HT-29 (cell line): ENCODE measurements around the gene MED13L. TPM values are rescaled to one million over a fixed set of nuclear protein-coding genes. Genes with fewer than 3 reads are reported as not detected.
A peak's percentile ranks its signal among the peaks of the same experiment; 100 is the strongest.

ENCODE experiments used
- DNase-seq: peaks from one replicate; pipeline ENCODE4 v3.0.0-alpha.2; 2015; ENCODE audit warnings: low spot score
- total RNA-seq: library from RNA; depleted of rRNA; stranded (reverse); fragments of >200 nt; shearing (Covaris generic); gene quantifications from 2 replicates; pipeline ENCODE4 v1.2.3, GENCODE V29; 2014

Gene MED13L
- total RNA-seq, 1 experiment from 2014 or later, result 23.8 TPM

DNA sequence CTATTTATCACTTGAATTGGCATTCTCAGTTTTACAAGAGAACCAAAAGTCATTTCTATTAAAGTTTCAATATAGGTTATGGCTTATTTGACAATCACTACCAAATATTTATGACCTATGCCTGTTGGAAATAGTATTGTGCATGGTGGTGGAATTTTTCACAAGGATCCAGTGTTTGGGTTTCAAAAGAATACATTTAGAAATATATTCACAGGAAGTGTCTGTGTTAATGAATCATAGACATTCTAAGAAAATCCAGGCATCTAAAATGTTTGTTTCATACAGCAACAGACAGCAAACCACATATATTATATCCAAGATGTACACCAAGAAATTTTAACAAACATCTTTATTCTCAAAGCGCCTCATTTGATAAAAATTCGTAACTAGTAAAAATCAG, 92.7 kb downstream of the MED13L start:
- no peak for DNase-seq

GRCh38 chr12:116183741-116184141, 93.8 kb downstream of the MED13L start:
- DNase-seq, result no peak

DNA sequence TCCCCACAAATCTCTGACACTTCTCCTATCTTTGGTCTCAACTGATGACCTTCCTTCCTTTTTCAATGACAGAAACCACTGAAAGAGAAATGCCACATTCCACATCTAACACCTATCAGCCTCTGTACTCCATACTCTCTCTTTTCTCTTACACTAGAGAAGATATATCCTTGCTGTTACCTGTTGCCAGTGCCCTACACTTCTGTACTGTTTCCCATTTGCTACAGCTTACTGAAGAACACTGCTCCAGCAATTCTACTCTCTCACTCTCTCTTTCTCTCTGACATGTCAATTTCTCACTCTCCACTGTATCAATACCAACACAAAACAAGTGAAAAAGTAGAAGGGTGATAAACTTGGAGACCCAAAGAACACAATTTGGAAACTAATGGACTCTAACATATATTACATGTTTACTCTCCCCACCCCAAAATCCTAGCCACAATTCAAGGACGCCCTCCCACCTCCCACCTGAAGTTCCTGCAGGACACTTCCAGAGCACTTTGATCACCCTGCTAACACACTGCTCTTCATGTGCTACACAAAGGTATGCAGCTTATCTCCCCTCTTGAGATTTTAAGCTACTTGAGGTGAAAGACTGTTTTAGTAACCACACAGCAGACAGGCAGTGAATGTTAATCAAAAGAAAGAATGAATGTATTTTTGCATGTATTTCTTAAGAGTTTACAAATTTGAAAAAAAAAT, 95.0 kb downstream of the MED13L start:
- DNase-seq, result no peak

GRCh38 chr12:116180448-116180847, 97.0 kb downstream of the MED13L start:
- no peak for DNase-seq

DNA sequence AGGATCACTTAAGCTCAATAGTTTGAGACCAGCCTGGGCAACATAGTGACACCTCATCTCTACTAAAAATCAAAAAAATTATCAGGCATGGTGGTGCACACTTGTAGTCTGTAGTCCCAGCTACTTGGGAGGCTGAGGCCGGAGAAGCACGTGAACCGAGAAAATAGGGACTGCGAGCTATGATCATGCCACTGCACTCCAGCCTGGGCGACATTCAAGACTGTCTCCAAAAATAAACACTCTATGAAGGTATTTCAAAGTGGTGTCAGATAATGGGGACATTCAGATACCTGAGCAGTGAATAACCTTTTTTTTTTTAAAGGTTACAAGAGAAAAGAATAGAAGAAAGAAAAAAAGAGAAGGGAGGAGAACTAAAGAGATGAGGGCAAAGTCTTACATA, 98.1 kb downstream of the MED13L start:
- DNase-seq, result no peak

- no peak for DNase-seq
These were observed 100.5 kb downstream of the MED13L start for GRCh38 chr12:116177017-116177416.

DNA sequence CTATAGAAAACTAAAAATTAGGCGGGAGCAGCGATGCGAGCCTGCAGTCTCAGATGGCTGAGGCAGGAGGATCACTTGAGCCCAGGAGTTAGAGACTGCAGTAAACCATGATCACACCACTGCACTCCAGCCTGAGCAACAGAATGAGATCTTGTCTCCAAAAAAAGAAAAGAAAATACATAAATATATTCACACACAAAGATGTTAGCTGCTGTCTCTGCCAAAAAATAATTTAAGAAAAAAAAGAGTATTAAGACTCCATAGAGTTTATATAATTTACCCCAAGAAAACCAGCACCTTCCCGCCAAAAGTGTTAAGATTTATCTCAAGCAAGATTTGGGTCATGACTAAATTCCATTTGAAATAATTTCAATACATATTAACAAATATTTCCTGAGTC, 102.6 kb downstream of the MED13L start:
- DNase-seq, result no peak

DNA sequence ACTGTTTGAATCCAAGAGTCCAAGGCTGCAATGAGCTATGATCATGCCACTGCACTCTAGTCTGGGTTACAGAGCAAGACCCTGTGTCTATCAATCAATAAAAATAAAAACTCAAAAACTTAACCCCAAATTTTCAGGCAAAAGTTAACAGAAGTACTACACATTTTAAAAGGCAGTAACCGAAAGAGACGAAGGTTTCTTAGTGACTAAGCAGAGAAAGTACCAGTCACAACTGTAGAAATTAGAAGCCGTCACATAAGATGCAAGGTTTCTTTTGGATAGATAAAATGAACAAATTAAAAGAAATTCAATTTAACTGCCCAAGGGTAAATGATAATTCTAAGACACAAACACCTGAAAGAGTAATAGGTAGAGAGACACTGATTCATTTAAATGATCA, 103.5 kb downstream of the MED13L start:
- no peak for DNase-seq

GRCh38 chr12:116172224-116172849, 105.2 kb downstream of the MED13L start:
- DNase-seq, result no peak

DNA sequence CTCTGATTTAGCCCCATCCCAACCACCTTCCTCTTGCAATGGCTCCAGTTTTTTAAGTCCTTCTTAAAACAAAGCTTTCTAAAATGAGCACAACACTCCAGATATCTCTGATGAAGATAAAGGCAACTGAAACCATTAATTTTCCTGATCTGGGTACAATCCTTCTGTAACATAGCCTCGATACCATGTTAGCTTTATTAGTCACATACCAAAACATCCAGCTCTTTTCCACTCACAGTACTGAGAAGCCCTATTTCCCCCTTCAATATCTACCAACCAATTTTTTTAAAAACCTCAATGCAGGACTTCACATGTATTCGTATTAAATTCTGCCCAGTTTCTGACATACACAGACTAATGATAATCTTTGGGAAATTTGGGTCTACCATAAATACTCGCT, 105.9 kb downstream of the MED13L start:
- DNase-seq, result no peak

- DNase-seq, result no peak
These were observed 108.4 kb downstream of the MED13L start for GRCh38 chr12:116169071-116169470.

DNA sequence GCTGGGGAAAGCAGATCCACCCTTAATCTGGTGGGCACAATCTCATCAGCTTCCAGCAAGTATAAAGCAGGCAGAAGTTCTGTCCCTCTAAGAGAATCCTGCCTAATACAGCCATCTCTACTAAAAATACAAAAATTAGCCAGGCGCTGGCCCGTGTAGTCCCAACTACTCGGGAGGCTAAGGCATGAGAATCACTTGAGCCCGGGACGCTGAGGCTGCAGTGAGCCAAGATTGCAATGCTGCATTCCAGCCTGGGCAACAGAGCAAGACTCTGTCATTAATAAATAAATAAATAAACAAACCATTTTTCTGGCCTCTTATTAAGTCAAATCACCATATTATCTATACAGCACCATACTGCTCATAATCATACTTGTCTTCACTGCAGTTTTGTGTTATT, 111.2 kb downstream of the MED13L start:
- DNase-seq, result no peak

GRCh38 chr12:116165036-116165425, 112.5 kb downstream of the MED13L start:
- peak; percentile 21 for DNase-seq

DNA sequence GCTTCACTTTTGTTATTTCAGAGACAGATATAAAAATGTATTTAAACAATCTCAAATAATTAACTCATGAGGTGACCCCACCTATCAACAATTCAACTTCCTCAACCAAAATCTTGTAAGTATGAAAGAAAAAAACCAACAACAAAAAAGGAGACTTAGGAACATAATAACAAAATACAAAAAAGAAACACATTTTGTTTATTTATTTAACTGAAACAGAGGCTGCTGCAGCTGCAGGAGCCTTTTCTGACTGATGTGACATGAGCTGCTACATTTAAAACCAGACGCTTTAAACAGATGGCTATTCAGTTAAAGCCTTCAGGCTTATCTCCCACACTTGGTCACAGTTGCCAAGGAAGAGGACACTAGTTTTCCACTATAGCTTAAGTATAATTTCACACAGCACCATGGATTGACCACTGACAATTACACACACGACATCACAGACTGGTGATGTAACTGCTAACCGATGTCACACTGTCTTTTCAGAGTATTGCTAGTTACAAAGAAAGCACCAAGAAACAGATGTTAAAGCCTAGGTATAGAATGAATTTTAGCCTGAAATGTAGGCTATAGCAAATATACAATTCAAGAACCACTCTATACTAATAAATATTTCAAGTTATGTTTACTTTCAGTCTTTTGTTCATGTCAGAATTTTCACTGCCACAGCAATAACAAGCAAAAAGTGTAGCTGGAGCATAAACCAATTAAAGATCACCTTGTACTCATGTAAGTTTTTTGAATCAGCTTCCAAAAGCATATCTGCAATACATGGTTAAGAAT, 113.0 kb downstream of the MED13L start:
- no peak for DNase-seq

DNA sequence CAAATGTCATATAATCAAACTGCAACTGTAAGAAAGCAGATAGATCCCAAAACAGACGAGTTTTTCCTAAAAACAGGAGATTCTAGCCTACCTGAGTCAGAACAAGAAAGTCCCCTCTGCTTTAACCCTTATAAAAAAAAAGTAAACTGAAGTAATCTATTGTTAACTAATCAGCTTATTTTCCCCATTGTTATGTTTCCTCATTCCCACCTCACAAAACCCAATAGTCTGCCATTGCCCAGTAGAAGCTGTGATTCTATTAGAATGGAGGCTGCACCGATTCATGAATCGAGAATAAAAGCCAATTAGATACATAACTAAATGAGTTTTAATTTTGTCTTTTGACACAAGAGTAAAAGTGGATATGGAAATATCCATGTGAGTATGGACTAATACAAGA, 115.4 kb downstream of the MED13L start:
- DNase-seq, result no peak

DNA sequence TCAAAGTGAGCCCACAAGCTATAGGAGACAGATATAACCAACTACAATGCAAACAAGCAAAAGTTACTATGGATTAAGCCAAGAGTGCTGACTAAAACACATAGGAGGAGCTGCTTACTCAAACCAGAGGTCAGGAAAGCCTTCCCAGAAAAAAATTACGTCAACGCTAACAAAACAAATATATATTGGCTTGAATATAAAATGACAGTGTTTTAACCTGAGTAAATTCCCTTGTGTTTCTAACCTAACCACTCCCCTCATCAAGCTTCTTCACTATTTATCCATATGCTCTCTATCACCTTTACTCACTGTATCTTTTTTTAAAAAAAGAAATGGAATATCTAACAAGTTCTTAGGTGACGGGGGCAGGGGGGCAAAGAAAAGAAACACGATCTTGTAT, 115.9 kb downstream of the MED13L start:
- DNase-seq, result no peak

- no peak for DNase-seq
These were observed 116.5 kb downstream of the MED13L start for GRCh38 chr12:116160883-116161458.

DNA sequence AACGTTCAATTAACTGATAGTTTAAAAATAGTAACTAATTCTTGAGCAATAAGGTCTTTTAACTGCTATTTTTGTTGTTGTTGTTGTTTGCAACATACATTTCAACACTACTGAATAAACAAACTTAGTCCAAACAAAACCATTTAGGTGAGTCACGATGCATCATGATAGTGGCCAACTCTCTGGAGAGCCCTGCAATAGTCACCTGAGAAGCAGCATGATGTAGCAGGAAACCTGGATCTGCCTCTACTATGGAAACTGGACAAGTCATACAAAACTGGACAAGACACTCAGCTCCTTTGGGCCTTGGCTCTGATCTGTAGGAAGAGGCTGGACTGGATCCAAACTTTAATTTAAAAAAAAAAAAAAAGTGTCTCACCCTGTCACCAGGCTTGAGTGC, 117.3 kb downstream of the MED13L start:
- no peak for DNase-seq

- DNase-seq, result no peak
These were observed 117.8 kb downstream of the MED13L start for GRCh38 chr12:116159593-116160200.

DNA sequence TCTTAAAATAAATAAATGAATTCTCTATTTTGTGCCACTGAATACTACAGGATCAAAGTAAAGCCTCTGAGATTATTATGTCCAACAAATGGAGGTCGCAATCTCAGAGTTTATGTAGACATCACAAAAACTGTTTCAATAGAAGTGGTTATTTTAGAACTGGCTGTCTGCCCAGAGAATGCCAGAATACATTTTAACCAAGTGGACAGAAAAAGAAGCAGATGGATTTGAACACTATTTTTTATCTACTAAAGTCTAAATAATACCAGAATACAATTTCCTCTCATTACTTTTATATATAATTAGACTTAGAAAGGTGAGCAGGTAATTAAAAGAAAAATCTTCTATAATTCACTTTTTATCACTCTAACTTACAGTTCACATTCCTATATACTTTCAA, 118.3 kb downstream of the MED13L start:
- no peak for DNase-seq

- DNase-seq, result no peak
These were observed 119.6 kb downstream of the MED13L start for GRCh38 chr12:116157845-116158267.

- DNase-seq, result no peak
These were observed 120.9 kb downstream of the MED13L start for GRCh38 chr12:116156614-116157013.
